HL-60 (cell line): ENCODE data around the gene TNIK.

ENCODE experiments used
- DNase-seq, 2 experiments: peaks; one replicate each; pipeline ENCODE4 v3.0.0-alpha.2; 2010 to 2020; ENCODE audit warnings: low read depth in 1 of 2, low spot score in 1 of 2
- H3K27ac ChIP-seq: fragments of 250-450 bp; sonication (Bioruptor Pico); replicated peaks from 2 replicates; pipeline ENCODE4 v1.5.1; 2020; ENCODE audit warnings: mild to moderate bottlenecking, moderate library complexity
- H3K27me3 ChIP-seq: fragments of 250-450 bp; sonication (Bioruptor Pico); 2 replicates; pipeline ENCODE4 v1.5.1; 2021; ENCODE audit warnings: mild to moderate bottlenecking, moderate library complexity; ENCODE audit not compliant: insufficient read depth, poor library complexity, severe bottlenecking
- H3K4me3 ChIP-seq: replicated peaks from 2 replicates; pipeline ENCODE4 v1.5.1; 2011; ENCODE audit warnings: mild to moderate bottlenecking, control low read depth, low read length; ENCODE audit not compliant: insufficient read depth
- GABPA ChIP-seq: IDR thresholded peaks from 2 replicates; pipeline ENCODE4 v1.6.1; 2012; ENCODE audit warnings: low read depth
- POLR2AphosphoS5 ChIP-seq: IDR thresholded peaks from 2 replicates; pipeline ENCODE4 v1.6.1; 2012; ENCODE audit warnings: low read depth
- SPI1 ChIP-seq: IDR thresholded peaks from 2 replicates; pipeline ENCODE4 v1.6.1; 2012; ENCODE audit warnings: low read depth, mild to moderate bottlenecking, borderline replicate concordance
- TF ChIP-seq, protein P1 (sequence below): IDR thresholded peaks from one replicate; pipeline ENCODE4 v1.5.1; 2011; ENCODE audit warnings: low read length, control low read depth, inconsistent platforms; ENCODE audit not compliant: insufficient read depth
- TF ChIP-seq, protein P2 (sequence below): IDR thresholded peaks from 2 replicates; pipeline ENCODE4 v1.6.1; 2012; ENCODE audit warnings: low read depth; ENCODE audit not compliant: insufficient replicate concordance

Gene TNIK

DNA sequence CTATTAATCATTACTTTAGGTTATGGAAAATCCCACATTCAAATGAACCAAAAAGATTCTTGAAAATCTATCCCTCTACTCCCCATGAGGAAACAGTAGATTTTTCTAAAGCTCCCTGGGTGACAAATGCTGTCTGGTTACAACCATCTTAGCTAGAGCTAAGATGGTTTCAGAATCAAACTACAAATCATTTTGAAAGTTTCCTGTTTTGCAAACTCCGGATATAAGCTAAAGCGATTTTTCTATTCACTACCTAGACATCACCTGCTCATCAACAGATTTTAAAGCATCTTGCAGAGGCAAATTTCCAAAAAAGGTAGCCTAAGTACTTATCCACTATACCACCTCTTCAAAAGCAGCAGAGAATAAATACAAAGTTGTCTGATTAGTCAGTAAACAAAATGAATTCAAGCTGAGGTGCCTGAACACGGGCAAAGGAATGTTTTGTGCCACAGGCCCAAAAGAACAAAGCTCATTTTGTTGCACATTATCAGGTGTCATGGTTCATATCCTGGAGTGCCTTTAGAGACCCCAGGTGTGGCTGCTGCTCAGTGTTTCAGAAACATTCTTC is 204.9 kb downstream of the TNIK start:
- H3K27me3 ChIP-seq, result no peaks in the 10 kb centered on the region
- no peak overlapping the region for H3K4me3 ChIP-seq
- no peak for DNase-seq
- no peak overlapping the region for H3K27ac ChIP-seq
- TF ChIP-seq, protein P1, sequence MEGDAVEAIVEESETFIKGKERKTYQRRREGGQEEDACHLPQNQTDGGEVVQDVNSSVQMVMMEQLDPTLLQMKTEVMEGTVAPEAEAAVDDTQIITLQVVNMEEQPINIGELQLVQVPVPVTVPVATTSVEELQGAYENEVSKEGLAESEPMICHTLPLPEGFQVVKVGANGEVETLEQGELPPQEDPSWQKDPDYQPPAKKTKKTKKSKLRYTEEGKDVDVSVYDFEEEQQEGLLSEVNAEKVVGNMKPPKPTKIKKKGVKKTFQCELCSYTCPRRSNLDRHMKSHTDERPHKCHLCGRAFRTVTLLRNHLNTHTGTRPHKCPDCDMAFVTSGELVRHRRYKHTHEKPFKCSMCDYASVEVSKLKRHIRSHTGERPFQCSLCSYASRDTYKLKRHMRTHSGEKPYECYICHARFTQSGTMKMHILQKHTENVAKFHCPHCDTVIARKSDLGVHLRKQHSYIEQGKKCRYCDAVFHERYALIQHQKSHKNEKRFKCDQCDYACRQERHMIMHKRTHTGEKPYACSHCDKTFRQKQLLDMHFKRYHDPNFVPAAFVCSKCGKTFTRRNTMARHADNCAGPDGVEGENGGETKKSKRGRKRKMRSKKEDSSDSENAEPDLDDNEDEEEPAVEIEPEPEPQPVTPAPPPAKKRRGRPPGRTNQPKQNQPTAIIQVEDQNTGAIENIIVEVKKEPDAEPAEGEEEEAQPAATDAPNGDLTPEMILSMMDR, result no peak
- TF ChIP-seq GABPA (no peak), POLR2AphosphoS5 (no peak), SPI1 (no peak)
- TF ChIP-seq, protein P2, sequence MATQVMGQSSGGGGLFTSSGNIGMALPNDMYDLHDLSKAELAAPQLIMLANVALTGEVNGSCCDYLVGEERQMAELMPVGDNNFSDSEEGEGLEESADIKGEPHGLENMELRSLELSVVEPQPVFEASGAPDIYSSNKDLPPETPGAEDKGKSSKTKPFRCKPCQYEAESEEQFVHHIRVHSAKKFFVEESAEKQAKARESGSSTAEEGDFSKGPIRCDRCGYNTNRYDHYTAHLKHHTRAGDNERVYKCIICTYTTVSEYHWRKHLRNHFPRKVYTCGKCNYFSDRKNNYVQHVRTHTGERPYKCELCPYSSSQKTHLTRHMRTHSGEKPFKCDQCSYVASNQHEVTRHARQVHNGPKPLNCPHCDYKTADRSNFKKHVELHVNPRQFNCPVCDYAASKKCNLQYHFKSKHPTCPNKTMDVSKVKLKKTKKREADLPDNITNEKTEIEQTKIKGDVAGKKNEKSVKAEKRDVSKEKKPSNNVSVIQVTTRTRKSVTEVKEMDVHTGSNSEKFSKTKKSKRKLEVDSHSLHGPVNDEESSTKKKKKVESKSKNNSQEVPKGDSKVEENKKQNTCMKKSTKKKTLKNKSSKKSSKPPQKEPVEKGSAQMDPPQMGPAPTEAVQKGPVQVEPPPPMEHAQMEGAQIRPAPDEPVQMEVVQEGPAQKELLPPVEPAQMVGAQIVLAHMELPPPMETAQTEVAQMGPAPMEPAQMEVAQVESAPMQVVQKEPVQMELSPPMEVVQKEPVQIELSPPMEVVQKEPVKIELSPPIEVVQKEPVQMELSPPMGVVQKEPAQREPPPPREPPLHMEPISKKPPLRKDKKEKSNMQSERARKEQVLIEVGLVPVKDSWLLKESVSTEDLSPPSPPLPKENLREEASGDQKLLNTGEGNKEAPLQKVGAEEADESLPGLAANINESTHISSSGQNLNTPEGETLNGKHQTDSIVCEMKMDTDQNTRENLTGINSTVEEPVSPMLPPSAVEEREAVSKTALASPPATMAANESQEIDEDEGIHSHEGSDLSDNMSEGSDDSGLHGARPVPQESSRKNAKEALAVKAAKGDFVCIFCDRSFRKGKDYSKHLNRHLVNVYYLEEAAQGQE, result no peak

DNA sequence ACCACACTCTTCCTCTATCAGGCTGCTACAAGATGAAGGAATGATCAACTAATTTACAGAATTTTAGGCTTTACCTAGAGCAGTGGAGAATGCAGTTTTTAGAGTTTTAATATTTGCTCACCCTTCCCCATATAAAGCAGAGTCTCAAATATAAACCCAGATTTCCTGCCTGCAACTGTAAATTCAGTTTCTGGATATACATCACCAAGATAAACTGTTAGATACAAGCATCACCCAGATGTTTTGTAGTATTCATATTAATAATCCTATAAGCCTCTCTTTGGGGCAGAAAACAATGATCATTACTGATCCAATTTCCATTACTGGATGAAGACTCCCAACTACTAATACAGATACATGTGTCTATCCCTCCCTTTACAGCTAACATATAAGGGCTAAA is 205.9 kb downstream of the TNIK start:
- no peak for TF ChIP-seq GABPA
- TF ChIP-seq, protein P2, result no peak
- TF ChIP-seq SPI1, result no peak
- TF ChIP-seq POLR2AphosphoS5, result no peak
- TF ChIP-seq, protein P1, result no peak
- no peak for DNase-seq
- H3K27ac ChIP-seq, result no peak overlapping the region
- no peaks in the 10 kb centered on the region for H3K27me3 ChIP-seq
- H3K4me3 ChIP-seq, result no peak overlapping the region

DNA sequence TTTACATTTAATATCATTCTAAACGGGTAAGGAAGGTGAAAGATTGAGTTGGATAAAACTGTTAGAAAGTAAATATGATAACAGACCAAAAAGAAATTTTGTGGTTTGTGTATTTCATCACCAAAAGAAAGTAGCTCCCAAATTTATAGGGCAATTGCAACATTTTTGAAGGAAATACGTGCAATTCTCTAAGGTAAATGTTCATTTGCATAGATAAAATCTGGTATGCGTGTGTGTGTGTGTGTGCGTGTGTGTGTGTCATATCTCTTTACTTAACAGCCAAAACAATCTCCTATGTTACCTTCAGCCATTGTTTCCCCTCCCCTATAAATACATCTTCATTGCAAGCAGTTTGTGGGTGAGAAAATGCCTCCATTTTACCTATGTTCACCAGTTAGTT is 208.4 kb downstream of the TNIK start:
- H3K27me3 ChIP-seq, result no peaks in the 10 kb centered on the region
- TF ChIP-seq POLR2AphosphoS5, result no peak
- TF ChIP-seq SPI1, result no peak
- TF ChIP-seq, protein P1, result no peak
- TF ChIP-seq, protein P2, result no peak
- no peak for TF ChIP-seq GABPA
- no peak overlapping the region for H3K27ac ChIP-seq
- DNase-seq, result peak; percentile 14 to 37
- no peak overlapping the region for H3K4me3 ChIP-seq
